K562 (cell line): ENCODE data around the gene CLN5. TPM values are rescaled to one million over a fixed set of nuclear protein-coding genes. Genes with fewer than 3 reads are reported as not detected.

Experiments used
- ATF1 ChIP-seq, 2 experiments: fragments of 450-650 bp in 1 of 2; IDR thresholded peaks; 2 replicates each; pipeline ENCODE4 v1.6.1; 2016; ENCODE audit warnings: missing compliant biosample characterization in 1 of 2, missing genetic modification characterization in 1 of 2
- CXXC5 ChIP-seq: fragments of 250-450 bp; sonication (Bioruptor Pico); IDR thresholded peaks from 2 replicates; pipeline ENCODE4 v1.8.0; 2022; ENCODE audit warnings: inconsistent platforms, mild to moderate bottlenecking, moderate library complexity
- FIP1L1 ChIP-seq: fragments of 200-400 bp; formaldehyde crosslinking; IDR thresholded peaks from 2 replicates; pipeline ENCODE4 v1.6.1; 2018; ENCODE audit warnings: mild to moderate bottlenecking, low read depth, low read length; ENCODE audit not compliant: poor library complexity, severe bottlenecking
- FOXK2 ChIP-seq, 2 experiments: fragments of 450-650 bp; IDR thresholded peaks in 1 of 2; conservative IDR thresholded peaks in 1 of 2; 2 replicates each; pipeline ENCODE4 v1.6.1; 2016; ENCODE audit warnings: low read depth in 2 of 2, mild to moderate bottlenecking in 1 of 2
- HMG20B ChIP-seq: fragments of 250-450 bp; sonication (Bioruptor Pico); IDR thresholded peaks from 2 replicates; pipeline ENCODE4 v1.5.0; 2021; ENCODE audit warnings: mild to moderate bottlenecking
- HNRNPLL ChIP-seq: fragments of 200-400 bp; formaldehyde crosslinking; IDR thresholded peaks from 2 replicates; pipeline ENCODE4 v1.6.1; 2017; ENCODE audit warnings: low read length, low read depth, mild to moderate bottlenecking; ENCODE audit not compliant: poor library complexity, severe bottlenecking
- KLF13 ChIP-seq: fragments of 450-650 bp; IDR thresholded peaks from 2 replicates; pipeline ENCODE4 v1.6.1; 2016; ENCODE audit warnings: missing genetic modification characterization, low read depth, mild to moderate bottlenecking, missing compliant biosample characterization, moderate library complexity, borderline replicate concordance
- KLF6 ChIP-seq: fragments of 250-450 bp; sonication (Bioruptor Pico); IDR thresholded peaks from 2 replicates; pipeline ENCODE4 v1.4.0; 2020; ENCODE audit warnings: mild to moderate bottlenecking, moderate library complexity, borderline replicate concordance
- MEF2A ChIP-seq: IDR thresholded peaks from 2 replicates; pipeline ENCODE4 v1.6.1; 2011; ENCODE audit warnings: low read depth, mild to moderate bottlenecking, low read length, moderate library complexity; ENCODE audit not compliant: control insufficient read depth
- NFIX ChIP-seq: fragments of 250-450 bp; sonication (Bioruptor Pico); IDR thresholded peaks from 2 replicates; pipeline ENCODE4 v1.4.0; 2020; ENCODE audit warnings: low read depth, mild to moderate bottlenecking, moderate library complexity
- RBFOX2 ChIP-seq: fragments of 200-400 bp; formaldehyde crosslinking; IDR thresholded peaks from 2 replicates; pipeline ENCODE4 v1.6.1; 2017; ENCODE audit warnings: low read depth, mild to moderate bottlenecking, low read length, moderate library complexity
- RFX1 ChIP-seq: fragments of 450-650 bp; IDR thresholded peaks from 2 replicates; pipeline ENCODE4 v1.6.1; 2016; ENCODE audit warnings: mild to moderate bottlenecking, moderate library complexity
- SIN3A ChIP-seq, 2 experiments: fragments of 150-350 bp in 1 of 2; IDR thresholded peaks; 2 replicates each; pipeline ENCODE4 v1.6.1; 2011 to 2016; ENCODE audit warnings: borderline replicate concordance in 2 of 2, low read depth in 2 of 2, low read length in 2 of 2, mild to moderate bottlenecking in 2 of 2, moderate library complexity in 2 of 2; ENCODE audit not compliant: control insufficient read depth in 1 of 2
- TARDBP ChIP-seq: fragments of 450-650 bp; IDR thresholded peaks from 2 replicates; pipeline ENCODE4 v1.6.1; 2016
- ZNF75A ChIP-seq: fragments of 450-650 bp; formaldehyde crosslinking; IDR thresholded peaks from 2 replicates; pipeline ENCODE4 v1.4.0; 2020; ENCODE audit warnings: mild to moderate bottlenecking
- polyA plus RNA-seq, 8 experiments: library from polyadenylated mRNA; depleted of rRNA in 4 of 8; stranded (reverse) in 5 of 8; unstranded in 3 of 8; fragments of >200 nt; fragmentation: Nextera tagmentation in 2 of 8; fragmentation: Illumina TruSeq in 1 of 8; extraction: Ambion mirVana in 2 of 8; extraction: Trizol in 1 of 8; gene quantifications; 2 replicates each; pipeline versions ENCODE4 v1.2.1 to v1.2.3, GENCODE V29; 2011 to 2014; ENCODE audit warnings: inconsistent platforms in 1 of 8, missing spikeins in 1 of 8
- total RNA-seq, 7 experiments: library from RNA; depleted of rRNA in 6 of 7; stranded (reverse); fragments of >200 nt in 6 of 7; fragmentation: Illumina TruSeq in 2 of 7; extraction: Trizol in 2 of 7; gene quantifications; 2 replicates each; pipeline versions ENCODE4 v1.2.1 to v1.2.3, GENCODE V29; 2011 to 2021; ENCODE audit warnings: low replicate concordance in 1 of 7
- TF ChIP-seq, protein P1 (sequence below): IDR thresholded peaks from 2 replicates; pipeline ENCODE4 v1.6.1; 2014; ENCODE audit warnings: antibody characterized with exemption
- TF ChIP-seq, protein P2 (sequence below): fragments of 250-450 bp; sonication (Bioruptor Pico); IDR thresholded peaks from 2 replicates; pipeline ENCODE4 v1.9.0; 2021; ENCODE audit warnings: mild to moderate bottlenecking, inconsistent platforms
- TF ChIP-seq, protein P3 (sequence below): fragments of 250-450 bp; sonication (Bioruptor Pico); IDR thresholded peaks from 2 replicates; pipeline ENCODE4 v1.4.0; 2020; ENCODE audit warnings: mild to moderate bottlenecking, moderate library complexity, borderline replicate concordance
- TF ChIP-seq, protein P4 (sequence below), 2 experiments: IDR thresholded peaks; 2 replicates each; pipeline ENCODE4 v1.6.1; 2011; ENCODE audit warnings: borderline replicate concordance in 1 of 2, control low read depth in 1 of 2, low read depth in 1 of 2, low read length in 1 of 2, mild to moderate bottlenecking in 1 of 2, mixed read lengths in 1 of 2, moderate library complexity in 1 of 2; ENCODE audit not compliant: insufficient read depth in 1 of 2, insufficient read length in 1 of 2, poor library complexity in 1 of 2, severe bottlenecking in 1 of 2; ENCODE audit errors: extremely low read depth in 1 of 2

CLN5 gene
- total and polyA plus RNA-seq, 9 of the 15 experiments (the other 6 are each of a cell fraction or from before 2014, with no cell fraction given): 4.6 to 11.5 (median 7.2) TPM

DNA sequence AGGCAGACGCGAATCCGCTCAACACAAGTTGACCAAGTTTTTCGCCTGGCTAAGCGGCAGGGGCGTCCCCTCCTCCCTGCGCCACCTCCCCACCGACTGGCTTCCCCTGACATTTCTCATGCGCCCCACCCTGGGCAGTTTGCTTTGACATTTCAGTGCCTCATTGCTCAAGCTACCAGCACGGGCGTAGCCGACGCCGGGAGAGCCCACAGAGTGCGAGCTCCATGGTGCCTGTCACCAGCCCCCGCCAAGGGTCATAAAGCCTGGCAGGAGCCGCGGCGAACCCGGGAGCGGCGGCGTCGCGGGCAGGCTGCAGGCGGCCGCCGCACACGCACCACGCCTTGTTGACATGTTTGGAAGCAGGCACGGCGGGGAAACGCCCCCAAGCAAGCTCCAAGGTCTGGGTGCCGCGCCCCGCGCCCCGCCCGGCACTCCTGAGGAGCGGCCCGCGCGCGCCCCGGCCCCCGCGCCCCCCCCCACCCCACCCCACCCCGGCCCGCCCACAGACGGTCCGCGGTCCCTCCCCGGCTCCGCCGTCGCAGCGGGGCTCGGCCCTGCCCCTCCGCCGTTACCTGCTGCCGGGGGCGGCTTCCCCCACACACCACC, 34.5 kb downstream of the CLN5 start (continued):
- TF ChIP-seq MEF2A (no peak), KLF6 (CRISPR knock-in tag) (no peak), CXXC5 (peak; percentile 57; the same call in 1 of the 2 replicates), HMG20B (CRISPR knock-in tag) (no peak), FOXK2 (conservative IDR thresholded peaks at IDR 0.05 in 1 of 2, IDR thresholded peaks at IDR 0.05 in 1 of 2; ENCODE audit: low read depth in 2 of 2) (peak; percentile 94 to 96), TARDBP (no peak), RBFOX2 (peak; percentile 41), KLF13 (tag) (peak; percentile 81; the same call in 1 of the 2 replicates), NFIX (no peak), ZNF75A (no peak), RFX1 (no peak), SIN3A (IDR thresholded peaks at IDR 0.05; ENCODE audit: borderline replicate concordance in 2 of 2, control insufficient read depth in 1 of 2, low read depth in 2 of 2, low read length in 2 of 2) (peak; percentile 60 to 73; a peak in 2 of 4 replicates), ATF1 (CRISPR knock-in tag; IDR thresholded peaks at IDR 0.05) (no peak), ATF1 (tag; IDR thresholded peaks at IDR 0.05) (0 out of 2 replicates have a peak, but pooled peaks have one; percentile 12), FIP1L1 (peak; percentile 53), HNRNPLL (peak; percentile 40)
- TF ChIP-seq, protein P1, sequence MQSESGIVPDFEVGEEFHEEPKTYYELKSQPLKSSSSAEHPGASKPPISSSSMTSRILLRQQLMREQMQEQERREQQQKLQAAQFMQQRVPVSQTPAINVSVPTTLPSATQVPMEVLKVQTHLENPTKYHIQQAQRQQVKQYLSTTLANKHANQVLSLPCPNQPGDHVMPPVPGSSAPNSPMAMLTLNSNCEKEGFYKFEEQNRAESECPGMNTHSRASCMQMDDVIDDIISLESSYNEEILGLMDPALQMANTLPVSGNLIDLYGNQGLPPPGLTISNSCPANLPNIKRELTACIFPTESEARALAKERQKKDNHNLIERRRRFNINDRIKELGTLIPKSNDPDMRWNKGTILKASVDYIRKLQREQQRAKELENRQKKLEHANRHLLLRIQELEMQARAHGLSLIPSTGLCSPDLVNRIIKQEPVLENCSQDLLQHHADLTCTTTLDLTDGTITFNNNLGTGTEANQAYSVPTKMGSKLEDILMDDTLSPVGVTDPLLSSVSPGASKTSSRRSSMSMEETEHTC: no peak
- TF ChIP-seq, protein P2, sequence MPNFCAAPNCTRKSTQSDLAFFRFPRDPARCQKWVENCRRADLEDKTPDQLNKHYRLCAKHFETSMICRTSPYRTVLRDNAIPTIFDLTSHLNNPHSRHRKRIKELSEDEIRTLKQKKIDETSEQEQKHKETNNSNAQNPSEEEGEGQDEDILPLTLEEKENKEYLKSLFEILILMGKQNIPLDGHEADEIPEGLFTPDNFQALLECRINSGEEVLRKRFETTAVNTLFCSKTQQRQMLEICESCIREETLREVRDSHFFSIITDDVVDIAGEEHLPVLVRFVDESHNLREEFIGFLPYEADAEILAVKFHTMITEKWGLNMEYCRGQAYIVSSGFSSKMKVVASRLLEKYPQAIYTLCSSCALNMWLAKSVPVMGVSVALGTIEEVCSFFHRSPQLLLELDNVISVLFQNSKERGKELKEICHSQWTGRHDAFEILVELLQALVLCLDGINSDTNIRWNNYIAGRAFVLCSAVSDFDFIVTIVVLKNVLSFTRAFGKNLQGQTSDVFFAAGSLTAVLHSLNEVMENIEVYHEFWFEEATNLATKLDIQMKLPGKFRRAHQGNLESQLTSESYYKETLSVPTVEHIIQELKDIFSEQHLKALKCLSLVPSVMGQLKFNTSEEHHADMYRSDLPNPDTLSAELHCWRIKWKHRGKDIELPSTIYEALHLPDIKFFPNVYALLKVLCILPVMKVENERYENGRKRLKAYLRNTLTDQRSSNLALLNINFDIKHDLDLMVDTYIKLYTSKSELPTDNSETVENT (CRISPR knock-in tag): no peak
- TF ChIP-seq, protein P3, sequence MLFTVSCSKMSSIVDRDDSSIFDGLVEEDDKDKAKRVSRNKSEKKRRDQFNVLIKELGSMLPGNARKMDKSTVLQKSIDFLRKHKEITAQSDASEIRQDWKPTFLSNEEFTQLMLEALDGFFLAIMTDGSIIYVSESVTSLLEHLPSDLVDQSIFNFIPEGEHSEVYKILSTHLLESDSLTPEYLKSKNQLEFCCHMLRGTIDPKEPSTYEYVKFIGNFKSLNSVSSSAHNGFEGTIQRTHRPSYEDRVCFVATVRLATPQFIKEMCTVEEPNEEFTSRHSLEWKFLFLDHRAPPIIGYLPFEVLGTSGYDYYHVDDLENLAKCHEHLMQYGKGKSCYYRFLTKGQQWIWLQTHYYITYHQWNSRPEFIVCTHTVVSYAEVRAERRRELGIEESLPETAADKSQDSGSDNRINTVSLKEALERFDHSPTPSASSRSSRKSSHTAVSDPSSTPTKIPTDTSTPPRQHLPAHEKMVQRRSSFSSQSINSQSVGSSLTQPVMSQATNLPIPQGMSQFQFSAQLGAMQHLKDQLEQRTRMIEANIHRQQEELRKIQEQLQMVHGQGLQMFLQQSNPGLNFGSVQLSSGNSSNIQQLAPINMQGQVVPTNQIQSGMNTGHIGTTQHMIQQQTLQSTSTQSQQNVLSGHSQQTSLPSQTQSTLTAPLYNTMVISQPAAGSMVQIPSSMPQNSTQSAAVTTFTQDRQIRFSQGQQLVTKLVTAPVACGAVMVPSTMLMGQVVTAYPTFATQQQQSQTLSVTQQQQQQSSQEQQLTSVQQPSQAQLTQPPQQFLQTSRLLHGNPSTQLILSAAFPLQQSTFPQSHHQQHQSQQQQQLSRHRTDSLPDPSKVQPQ (CRISPR knock-in tag): no peak
- TF ChIP-seq, protein P4, sequence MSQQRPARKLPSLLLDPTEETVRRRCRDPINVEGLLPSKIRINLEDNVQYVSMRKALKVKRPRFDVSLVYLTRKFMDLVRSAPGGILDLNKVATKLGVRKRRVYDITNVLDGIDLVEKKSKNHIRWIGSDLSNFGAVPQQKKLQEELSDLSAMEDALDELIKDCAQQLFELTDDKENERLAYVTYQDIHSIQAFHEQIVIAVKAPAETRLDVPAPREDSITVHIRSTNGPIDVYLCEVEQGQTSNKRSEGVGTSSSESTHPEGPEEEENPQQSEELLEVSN (IDR thresholded peaks at IDR 0.05; ENCODE audit: borderline replicate concordance in 1 of 2, extremely low read depth in 1 of 2, insufficient read depth in 1 of 2, insufficient read length in 1 of 2, low read depth in 1 of 2, low read length in 1 of 2, poor library complexity in 1 of 2, severe bottlenecking in 1 of 2): peak; percentile 62 to 78
